Stimulated activated CD4-positive, alpha-beta T cell treated with anti-CD3 and anti-CD28 coated beads, TNF-alpha, amount 100 ng/mL, for 4 hours (primary cell): ENCODE results near the gene FUT6.

Experiments
- DNase-seq, 3 experiments: peaks; one replicate each; pipeline ENCODE4 v3.0.0-alpha.2; 2020; ENCODE audit warnings: low read depth in 3 of 3

Gene FUT6

GRCh38 chr19:5805462-5806132 is 33.9 kb downstream of the FUT6 start:
- DNase-seq = peak in 2 of 3 experiments; percentile 36 to 48

DNA sequence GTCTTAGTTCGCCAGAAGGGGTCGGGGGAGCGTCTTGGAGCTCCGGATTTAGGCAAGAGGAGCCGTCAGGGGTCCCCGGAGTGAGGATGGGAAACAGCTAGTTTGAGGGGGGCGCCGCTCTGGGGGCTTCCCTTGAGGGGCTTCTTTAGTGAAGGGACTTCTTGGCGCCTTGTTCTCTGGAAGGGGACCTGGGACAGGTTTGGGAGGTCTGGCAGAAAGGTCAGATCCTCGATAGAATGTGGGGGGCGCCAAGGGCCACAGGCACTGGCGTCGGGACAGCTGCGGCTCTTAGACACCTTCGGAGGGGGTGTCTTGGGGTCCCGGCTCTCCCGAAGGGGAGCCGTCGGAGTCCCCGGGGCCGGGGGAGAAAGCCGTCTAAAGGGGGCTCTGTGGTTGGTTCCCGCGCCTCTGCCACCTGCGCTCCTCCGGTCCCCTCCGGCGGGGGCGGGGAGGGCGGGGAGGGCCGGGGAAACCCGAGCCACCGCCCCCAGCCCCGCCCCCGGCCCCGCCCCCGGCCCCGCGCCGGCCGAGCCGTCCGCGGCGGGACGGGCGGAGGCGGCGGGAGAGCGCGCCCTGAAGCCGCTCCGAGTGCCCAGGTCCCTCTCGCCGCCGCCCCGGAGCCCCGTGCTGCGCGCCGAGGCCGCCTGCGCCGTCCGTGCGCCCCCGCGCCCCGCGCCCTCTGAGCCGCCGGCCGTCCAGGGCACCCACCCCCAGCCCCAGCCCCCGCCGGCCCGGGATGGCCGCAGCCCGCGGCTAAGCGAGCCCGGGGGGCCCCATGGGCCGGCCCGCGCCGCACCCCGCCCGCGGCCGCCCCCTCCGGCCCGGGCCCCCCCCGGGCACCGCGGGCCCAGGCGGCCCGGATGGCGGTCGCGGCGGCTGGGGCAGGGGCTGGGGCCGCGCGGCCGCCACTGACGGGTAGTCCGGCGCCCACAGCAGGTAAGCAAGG is 34.7 kb downstream of the FUT6 start, which contains the start of gene NRTN:
NRTN (plus strand) TSS at position 552 of the 946 bp plus-strand sequence. CDS start 19,099 bp downstream, outside the sequence.
- DNase-seq = peak; percentile 25 to 43 (median 34)

GRCh38 chr19:5803752-5804515 is 35.6 kb downstream of the FUT6 start:
- DNase-seq = peak; percentile 79 to 86 (median 83)

DNA sequence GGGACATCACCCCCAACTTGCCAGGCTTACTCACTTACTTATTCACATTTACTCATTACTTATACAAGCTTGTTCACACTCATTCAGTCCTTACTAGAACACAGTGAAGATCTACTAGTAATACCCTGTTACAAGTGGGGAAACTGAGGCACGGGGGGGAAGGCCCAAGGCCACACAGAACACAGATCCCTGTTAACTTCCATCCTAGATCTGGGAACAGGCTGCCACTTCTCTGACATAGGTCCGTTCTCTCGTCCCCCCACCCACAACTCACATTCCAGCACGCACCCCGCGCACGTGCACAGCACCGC is 36.1 kb downstream of the FUT6 start:
- DNase-seq = no peak

DNA sequence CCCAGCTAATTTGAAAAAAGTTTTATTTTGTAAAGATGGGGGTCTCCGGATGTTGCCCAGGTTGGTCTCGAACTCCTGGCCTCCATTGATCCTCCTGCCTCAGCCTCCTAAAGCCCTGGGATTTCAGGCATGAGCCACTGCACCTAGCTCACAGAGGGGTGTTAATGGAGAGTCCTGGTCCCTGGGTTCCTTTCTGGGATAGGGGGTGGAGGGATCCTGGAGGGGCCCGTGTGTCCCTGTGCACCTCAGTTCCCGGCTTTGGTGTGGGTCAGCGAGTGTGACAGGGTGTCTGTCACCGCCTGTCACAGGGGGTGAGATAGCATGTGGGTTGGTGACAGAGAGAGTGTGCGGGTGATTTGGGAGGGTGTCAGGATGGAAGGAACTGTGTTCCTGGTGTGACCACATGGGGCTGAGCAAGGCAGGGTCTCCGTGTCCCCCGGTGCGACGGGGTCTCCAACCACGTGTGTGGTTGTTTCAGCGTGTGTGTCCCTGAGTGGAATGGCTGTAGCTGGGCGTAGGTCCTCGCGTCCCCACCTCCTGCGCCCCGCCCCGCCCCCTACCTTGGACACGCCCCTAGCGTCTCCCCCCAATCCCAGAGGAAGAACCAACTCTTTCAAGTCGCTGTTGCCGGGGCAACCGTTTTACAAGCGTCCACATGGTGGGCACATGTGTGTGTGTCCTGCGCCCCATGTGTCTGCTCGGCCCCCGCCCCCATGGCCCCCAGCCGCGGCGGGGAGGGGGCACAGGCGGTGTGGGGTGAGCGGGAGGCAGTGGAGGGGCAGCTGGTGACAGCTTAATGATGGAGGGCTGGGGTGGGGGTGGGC is 37.5 kb downstream of the FUT6 start:
- DNase-seq = no peak

GRCh38 chr19:5800361-5801270 is 38.9 kb downstream of the FUT6 start:
- DNase-seq = no peak

GRCh38 chr19:5799247-5800241 is 40.0 kb downstream of the FUT6 start:
- DNase-seq = no peak

GRCh38 chr19:5798244-5798643 is 41.3 kb downstream of the FUT6 start:
- no peak for DNase-seq

DNA sequence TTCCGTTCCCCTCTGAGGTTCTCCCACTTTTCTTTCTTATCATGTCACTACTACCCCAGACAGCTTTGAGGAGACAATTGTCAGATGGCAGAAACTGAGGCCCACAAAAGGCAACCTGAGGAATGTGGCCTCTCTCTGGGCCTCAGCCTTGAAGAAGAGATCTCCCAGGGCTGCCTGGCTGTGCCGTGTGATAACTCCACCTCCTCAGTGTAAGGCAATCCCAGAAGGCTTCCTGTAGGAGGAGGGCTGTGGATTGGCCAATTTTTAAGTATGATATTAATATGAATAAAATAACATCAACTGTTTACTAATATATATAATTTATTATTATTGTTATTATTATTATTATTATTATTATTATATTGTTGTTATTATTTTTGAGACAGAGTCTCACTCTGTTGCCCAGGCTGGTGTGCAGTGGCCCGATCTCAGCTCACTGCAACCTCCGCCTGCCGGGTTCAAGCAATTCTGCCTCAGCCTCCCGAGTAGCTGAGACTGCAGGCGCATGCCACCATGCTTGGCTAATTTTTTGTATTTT is 44.1 kb downstream of the FUT6 start:
- no peak for DNase-seq

GRCh38 chr19:5793188-5793587 is 46.3 kb downstream of the FUT6 start:
- no peak for DNase-seq

- no peak for DNase-seq
These were observed 47.3 kb downstream of the FUT6 start for GRCh38 chr19:5792224-5792623.

GRCh38 chr19:5790559-5791520 is 48.7 kb downstream of the FUT6 start, which contains the start of gene DUS3L:
Gene DUS3L (minus strand): TSS chr19:5791163. CDS start chr19:5791141, 22 bp downstream.
- peak; percentile 92 to 95 (median 94) for DNase-seq

DNA sequence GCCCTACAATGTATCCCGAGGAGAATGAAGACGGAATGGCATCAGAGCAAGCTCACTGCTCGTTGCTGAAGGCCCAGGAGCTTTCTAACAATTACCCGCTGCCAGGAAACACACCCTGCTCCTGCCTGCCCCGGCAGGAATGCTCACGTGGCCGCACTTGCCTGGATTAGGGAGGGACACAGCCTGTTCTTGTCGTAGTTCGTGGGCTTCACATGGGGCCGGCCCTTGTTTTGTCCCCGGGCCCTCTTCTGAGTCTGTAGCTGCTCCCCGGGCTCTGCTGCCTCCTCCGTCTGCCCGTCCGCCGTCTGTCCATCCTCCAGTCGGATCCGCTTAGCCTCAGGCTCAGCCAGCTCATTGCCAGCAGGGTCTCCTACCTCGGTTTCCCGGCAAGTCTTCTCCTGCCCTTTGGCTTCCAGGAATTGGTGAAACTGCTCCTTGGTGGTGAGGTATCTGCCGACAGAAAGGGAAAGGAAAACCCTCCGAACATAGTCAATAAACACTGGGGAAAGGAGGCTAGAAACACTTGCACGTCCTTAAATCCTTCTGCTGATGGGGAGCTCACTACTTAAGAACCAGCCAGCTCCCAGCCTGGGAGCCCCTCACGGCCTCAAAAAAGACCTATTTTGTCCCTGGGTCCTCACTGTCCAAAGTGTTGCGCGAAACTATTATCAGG is 49.5 kb downstream of the FUT6 start:
- no peak for DNase-seq

- no peak for DNase-seq
These were observed 50.1 kb downstream of the FUT6 start for GRCh38 chr19:5789351-5789761.

- DNase-seq = no peak
These were observed 51.1 kb downstream of the FUT6 start for GRCh38 chr19:5788422-5788821.

DNA sequence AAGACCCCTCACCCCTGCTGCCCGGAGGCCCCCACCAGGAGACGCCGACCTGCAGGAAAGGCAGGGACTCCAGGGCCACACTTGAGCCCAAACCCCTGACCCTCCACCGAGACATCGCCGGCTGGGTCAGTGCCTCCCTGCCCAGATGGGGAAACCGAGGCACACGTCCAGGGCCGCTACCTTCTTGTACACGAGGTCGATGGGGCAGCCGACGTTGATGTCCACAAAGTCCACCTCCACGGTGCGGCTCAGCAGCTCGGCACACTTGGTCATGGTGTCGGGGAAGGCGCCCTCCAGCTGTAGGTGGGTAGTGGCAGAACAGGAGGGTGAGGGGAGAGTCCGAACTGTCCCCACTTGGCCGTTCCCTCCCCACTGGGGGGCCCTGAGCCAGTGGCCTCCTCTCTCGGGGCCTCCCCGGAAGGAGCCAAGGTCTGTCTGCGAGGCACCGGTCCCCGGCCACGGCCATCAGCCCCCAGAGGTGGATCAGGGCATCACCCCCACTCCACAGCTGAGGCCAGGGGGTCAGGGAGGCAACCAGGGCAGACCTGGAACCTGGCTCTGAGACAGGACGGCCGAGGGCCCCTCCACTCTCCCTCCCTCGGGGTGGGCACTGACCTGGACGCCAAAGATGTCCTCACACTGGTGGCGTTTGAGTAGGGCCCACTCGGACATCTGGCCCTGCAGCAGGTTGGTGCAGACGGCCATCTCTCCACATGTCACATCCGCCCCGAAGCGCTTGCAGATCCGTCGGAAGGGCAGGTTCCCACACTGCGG is 51.9 kb downstream of the FUT6 start:
- no peak for DNase-seq
